ENCODE results near the gene CAMSAP2.

DNA sequence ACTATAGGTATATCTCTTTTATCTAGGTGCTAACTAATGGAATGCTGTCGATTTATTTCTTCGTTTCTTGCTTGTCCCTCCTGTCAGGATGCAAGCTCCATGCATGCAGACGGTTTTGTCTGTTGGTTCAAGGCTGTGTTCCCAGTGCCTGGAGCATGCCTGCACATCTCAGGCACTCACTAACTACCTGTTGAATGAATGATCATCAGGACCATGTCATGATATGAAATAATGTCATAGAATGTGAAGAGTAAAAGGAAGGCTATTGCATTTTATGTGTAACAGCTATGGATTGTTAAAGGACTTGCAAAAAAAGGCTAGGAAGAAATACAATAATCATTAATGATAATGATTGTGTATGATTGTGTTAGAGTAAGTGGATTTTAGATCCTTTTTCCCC, 138.3 kb downstream of the CAMSAP2 start:
- no peak for TF ChIP-seq FOXM1 (IDR thresholded peaks at IDR 0.05; ENCODE audit: low read depth)
- TF ChIP-seq CTCF (IDR thresholded peaks at IDR 0.05): no peak
- no peak for TF ChIP-seq EP300 (IDR thresholded peaks at IDR 0.05; ENCODE audit: borderline replicate concordance in 1 of 2, low read depth in 1 of 2, low read length in 1 of 2)
- TF ChIP-seq FOSL2 (IDR thresholded peaks at IDR 0.05; ENCODE audit: borderline replicate concordance, low read depth): no peak
